Right atrium auricular region (tissue), 2 donors: ENCODE data around the gene BRD1. TPM values are rescaled to one million over a fixed set of nuclear protein-coding genes. Genes with fewer than 3 reads are reported as not detected.

Experiments
- DNase-seq: peaks from one replicate; pipeline ENCODE4 v3.0.0-alpha.2; 2019; ENCODE audit warnings: low spot score
- H3K27ac ChIP-seq, 2 donors: fragments of 200-600 bp; sonication (generic); 1 replicate in 1 of 2; 2 replicates in 1 of 2; pipeline ENCODE4 v1.5.1; 2016 to 2019
- H3K27me3 ChIP-seq, 2 donors: fragments of 200-600 bp; sonication (generic); one replicate each; pipeline versions ENCODE4 v1.5.1 to v1.6.0; 2017 to 2019
- H3K36me3 ChIP-seq: fragments of 200-600 bp; sonication (generic); one replicate; pipeline ENCODE4 v1.5.1; 2016
- H3K4me1 ChIP-seq, 2 donors: fragments of 200-600 bp; sonication (generic); one replicate each; pipeline versions ENCODE4 v1.5.1 to v1.6.0; 2017 to 2019
- H3K4me3 ChIP-seq, 2 donors: fragments of 200-600 bp; sonication (generic); 1 replicate in 1 of 2; 2 replicates in 1 of 2; pipeline ENCODE4 v1.5.1; 2017 to 2019; ENCODE audit warnings: mild to moderate bottlenecking in 1 of 2, moderate library complexity in 1 of 2
- H3K9me3 ChIP-seq, 2 donors: fragments of 200-600 bp; sonication (generic); one replicate each; pipeline ENCODE4 v1.5.1; 2019
- total RNA-seq, 2 donors: library from RNA; depleted of rRNA; stranded (reverse); fragments of >200 nt; gene quantifications; one replicate each; pipeline ENCODE4 v1.1.0, GENCODE V29; 2016
- TF ChIP-seq, protein P1 (sequence below), 2 donors: fragments of 200-600 bp; sonication (generic); IDR thresholded peaks; one replicate each; pipeline ENCODE4 v1.5.1; 2019; ENCODE audit warnings: antibody characterized with exemption in 2 of 2

Gene BRD1
- total RNA-seq, 2 donors from 2014 or later: 17.7 to 20.8 TPM

DNA sequence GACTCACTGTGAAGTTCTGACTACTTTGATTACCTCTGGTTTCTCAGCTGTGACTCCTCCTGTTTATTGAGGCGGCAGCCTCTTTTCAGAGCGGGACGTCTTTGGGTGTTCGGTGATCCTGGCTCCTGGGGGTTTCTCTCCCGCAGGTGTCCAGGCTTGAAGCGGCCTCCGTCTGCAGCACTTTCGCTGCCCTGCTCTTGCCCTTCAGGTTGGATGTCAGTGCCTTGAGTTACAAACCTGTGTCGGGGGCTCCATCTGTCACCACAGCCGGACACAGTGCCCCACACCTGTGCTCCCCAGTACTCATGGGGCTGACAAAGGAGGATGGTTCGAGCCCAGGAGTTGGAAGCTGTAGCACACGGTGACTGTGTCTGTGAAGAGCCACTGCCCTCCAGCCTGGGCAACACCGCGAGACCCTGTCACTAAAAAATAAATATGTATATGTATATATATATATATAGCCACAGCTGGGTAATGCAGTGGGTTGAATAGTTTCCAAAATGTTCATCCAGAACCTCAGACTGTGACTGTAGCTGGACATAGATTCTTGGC lies 104.1 kb downstream of the BRD1 start:
- H3K36me3 ChIP-seq: no peaks in the 10 kb centered on the region
- peaks cover 0 to 12% of the 10 kb centered on the region in 2 donors for H3K4me1 ChIP-seq
- H3K27ac ChIP-seq: no peak overlapping the region
- peak; percentile 57 for DNase-seq
- no peak overlapping the region for H3K4me3 ChIP-seq
- TF ChIP-seq, protein P1, sequence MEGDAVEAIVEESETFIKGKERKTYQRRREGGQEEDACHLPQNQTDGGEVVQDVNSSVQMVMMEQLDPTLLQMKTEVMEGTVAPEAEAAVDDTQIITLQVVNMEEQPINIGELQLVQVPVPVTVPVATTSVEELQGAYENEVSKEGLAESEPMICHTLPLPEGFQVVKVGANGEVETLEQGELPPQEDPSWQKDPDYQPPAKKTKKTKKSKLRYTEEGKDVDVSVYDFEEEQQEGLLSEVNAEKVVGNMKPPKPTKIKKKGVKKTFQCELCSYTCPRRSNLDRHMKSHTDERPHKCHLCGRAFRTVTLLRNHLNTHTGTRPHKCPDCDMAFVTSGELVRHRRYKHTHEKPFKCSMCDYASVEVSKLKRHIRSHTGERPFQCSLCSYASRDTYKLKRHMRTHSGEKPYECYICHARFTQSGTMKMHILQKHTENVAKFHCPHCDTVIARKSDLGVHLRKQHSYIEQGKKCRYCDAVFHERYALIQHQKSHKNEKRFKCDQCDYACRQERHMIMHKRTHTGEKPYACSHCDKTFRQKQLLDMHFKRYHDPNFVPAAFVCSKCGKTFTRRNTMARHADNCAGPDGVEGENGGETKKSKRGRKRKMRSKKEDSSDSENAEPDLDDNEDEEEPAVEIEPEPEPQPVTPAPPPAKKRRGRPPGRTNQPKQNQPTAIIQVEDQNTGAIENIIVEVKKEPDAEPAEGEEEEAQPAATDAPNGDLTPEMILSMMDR (IDR thresholded peaks at IDR 0.05): no peak
- no peaks in the 10 kb centered on the region for H3K9me3 ChIP-seq
- peaks cover 0 to 4% of the 10 kb centered on the region in 2 donors for H3K27me3 ChIP-seq

Other genes starting within 250 kb of the BRD1 start
- gene ZBED4, start 26.0 kb upstream of the BRD1 start, total RNA-seq: 1 to 10 TPM; 3.7 to 6.6 TPM
- gene ALG12, start 90.6 kb upstream of the BRD1 start, total RNA-seq: 10 to 100 TPM; 19.7 to 19.8 TPM
- 10 to 100 TPM; 16.1 to 28.5 TPM for gene CRELD2, start 90.8 kb upstream of the BRD1 start, total RNA-seq
- 10 to 100 TPM; 64.5 to 66.9 TPM for gene PIM3, start 132.9 kb upstream of the BRD1 start, total RNA-seq
- gene IL17REL, start 184.9 kb upstream of the BRD1 start, total RNA-seq: not detected
- gene TTLL8, start 230.4 kb upstream of the BRD1 start, total RNA-seq: not detected